ENCODE measurements around the gene TCF7L2. TPM values are rescaled to one million over a fixed set of nuclear protein-coding genes. Genes with fewer than 3 reads are reported as not detected.
A peak's percentile ranks its signal among the peaks of the same experiment; 100 is the strongest.

TCF7L2 gene
- total RNA-seq, 2 donors from 2014 or later: 3.1 to 3.9 TPM

DNA sequence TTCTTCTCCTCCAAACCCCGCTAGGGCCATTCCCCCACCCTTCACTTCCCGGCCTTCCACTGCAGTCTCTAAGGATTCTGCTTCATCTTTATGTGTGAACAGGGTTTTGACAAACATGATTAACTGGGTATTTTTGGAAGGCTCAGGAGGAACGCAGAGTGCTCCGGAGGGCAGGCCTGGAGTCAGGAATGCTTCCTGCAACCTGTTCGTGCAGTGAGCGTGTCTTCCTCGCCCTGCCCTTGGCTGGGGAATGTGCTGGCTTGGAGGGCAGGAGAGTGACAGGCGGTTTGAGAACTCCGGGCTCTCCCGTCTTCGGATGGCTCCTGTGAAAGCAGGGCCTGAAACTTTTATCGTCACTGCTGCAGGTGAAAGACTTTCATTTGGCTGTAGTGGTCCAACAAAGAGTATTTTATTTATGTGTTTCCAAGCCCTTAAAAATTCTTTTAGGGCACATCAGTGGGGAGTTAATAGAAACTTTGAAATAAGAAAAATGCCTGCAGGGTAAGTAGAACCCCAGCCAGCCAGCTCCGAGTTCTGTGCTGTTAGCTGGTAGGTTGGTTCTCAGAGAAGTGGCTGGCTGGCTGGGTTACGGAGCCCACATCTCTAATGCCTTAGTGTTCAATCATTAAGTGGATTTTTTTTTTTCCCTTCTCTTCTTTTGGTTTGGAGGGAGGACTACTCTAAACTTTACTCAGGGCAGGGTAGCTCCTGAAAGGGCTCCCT is 51.0 kb downstream of the TCF7L2 start:
- peaks cover 34% of the 10 kb centered on the region for H3K27me3 Mint-ChIP-seq
- peaks cover 3% of the 10 kb centered on the region for H3K36me3 Mint-ChIP-seq (ENCODE audit: low read depth)
- peaks cover 2% of the 10 kb centered on the region for H3K4me1 Mint-ChIP-seq

GRCh38 chr10:113001599-113002448 is 51.8 kb downstream of the TCF7L2 start:
- peaks cover 3% of the 10 kb centered on the region for H3K36me3 Mint-ChIP-seq (ENCODE audit: low read depth)
- peaks cover 10% of the 10 kb centered on the region for H3K4me1 Mint-ChIP-seq
- ATAC-seq (no peak), DNase-seq (no peak)
- no peak overlapping the region for H3K4me3 Mint-ChIP-seq
- H3K27ac Mint-ChIP-seq: no peak overlapping the region
- H3K9me3 ChIP-seq (ENCODE audit: control insufficient read depth, low read length, poor library complexity, severe bottlenecking): no peaks in the 10 kb centered on the region
- peaks cover 37% of the 10 kb centered on the region for H3K27me3 Mint-ChIP-seq

More for the DNA sequence above, 51.0 kb downstream of the TCF7L2 start:
- ATAC-seq: no peak
- no peaks in the 10 kb centered on the region for H3K9me3 ChIP-seq (ENCODE audit: control insufficient read depth, low read length, poor library complexity, severe bottlenecking)
- H3K4me3 Mint-ChIP-seq: no peak overlapping the region
- DNase-seq: no peak
- H3K27ac Mint-ChIP-seq: no peak overlapping the region

DNA sequence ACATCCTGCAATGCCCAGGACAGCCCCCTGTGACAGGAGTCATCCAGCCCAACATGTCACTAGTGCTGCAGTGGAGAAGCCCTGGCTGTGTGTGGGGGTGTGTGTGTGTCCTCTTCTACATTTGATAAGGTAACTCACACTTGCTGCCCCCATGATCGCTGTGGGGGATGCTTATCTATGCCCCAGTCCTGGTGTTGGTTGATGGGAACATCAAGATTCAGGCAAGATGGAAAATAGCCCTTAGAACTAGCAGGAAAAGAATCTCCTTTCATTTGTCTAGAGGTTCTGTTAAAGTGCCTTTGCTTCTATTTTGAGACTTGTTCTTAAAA is 52.4 kb downstream of the TCF7L2 start:
- no peak overlapping the region for H3K4me3 Mint-ChIP-seq
- peaks cover 14% of the 10 kb centered on the region for H3K4me1 Mint-ChIP-seq
- DNase-seq: no peak
- ATAC-seq: no peak
- H3K27ac Mint-ChIP-seq: no peak overlapping the region
- peaks cover 39% of the 10 kb centered on the region for H3K27me3 Mint-ChIP-seq
- no peaks in the 10 kb centered on the region for H3K9me3 ChIP-seq (ENCODE audit: control insufficient read depth, low read length, poor library complexity, severe bottlenecking)
- H3K36me3 Mint-ChIP-seq (ENCODE audit: low read depth): peaks cover 3% of the 10 kb centered on the region

DNA sequence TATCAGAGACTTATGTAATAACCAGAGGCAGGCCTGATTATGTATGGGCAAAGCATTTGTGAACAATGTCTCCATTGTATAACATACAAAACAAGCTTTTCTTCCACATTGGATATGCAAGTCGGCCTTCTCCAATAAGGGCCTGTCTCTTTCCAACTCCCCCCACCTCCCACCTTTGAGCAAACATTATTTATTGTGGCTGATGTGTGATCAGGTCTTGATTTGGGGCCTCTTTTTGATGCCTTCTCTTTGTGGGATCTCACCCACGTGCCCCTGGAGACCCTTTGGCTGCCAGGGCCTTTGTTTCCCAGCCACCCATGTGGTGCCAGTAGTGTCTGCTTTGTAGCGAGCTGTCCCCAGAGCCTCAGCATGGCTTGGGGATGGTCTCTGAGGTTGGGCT is 53.0 kb downstream of the TCF7L2 start:
- H3K9me3 ChIP-seq (ENCODE audit: control insufficient read depth, low read length, poor library complexity, severe bottlenecking): no peaks in the 10 kb centered on the region
- peaks cover 44% of the 10 kb centered on the region for H3K27me3 Mint-ChIP-seq
- peaks cover 3% of the 10 kb centered on the region for H3K36me3 Mint-ChIP-seq (ENCODE audit: low read depth)
- peaks cover 16% of the 10 kb centered on the region for H3K4me1 Mint-ChIP-seq
- H3K27ac Mint-ChIP-seq: no peak overlapping the region
- ATAC-seq (no peak), DNase-seq (no peak)
- H3K4me3 Mint-ChIP-seq: no peak overlapping the region

DNA sequence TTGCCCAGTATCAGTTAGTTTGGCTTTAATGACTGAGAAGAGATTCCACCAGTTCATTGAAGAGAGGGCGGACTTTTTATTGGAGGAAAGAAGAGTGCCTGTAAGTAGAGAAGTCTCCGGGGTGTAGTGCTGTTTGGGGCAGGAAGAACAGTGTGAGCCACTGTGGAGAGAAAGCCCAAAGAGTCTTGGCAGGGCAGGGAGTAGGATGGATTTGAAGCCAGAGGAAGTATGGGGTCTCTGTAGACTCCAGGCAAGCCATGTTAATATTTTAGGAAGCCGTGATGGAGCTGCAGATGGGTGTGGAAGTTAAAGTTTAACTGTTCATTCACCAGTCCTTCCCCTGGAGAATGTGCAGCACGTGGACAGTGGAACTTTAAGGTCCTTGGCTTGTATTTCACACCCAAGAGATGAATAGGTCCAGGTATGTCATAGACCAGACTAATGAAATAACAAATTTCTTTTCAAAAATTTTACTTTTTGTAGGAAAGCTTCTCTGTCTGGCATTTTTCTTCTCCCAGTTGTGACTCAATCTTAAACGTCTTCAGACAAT is 54.1 kb downstream of the TCF7L2 start:
- H3K27me3 Mint-ChIP-seq: peaks cover 55% of the 10 kb centered on the region
- peaks cover 18% of the 10 kb centered on the region for H3K4me1 Mint-ChIP-seq
- peaks cover 3% of the 10 kb centered on the region for H3K36me3 Mint-ChIP-seq (ENCODE audit: low read depth)
- no peak overlapping the region for H3K27ac Mint-ChIP-seq
- ATAC-seq (no peak), DNase-seq (no peak)
- no peak overlapping the region for H3K4me3 Mint-ChIP-seq
- H3K9me3 ChIP-seq (ENCODE audit: control insufficient read depth, low read length, poor library complexity, severe bottlenecking): no peaks in the 10 kb centered on the region

DNA sequence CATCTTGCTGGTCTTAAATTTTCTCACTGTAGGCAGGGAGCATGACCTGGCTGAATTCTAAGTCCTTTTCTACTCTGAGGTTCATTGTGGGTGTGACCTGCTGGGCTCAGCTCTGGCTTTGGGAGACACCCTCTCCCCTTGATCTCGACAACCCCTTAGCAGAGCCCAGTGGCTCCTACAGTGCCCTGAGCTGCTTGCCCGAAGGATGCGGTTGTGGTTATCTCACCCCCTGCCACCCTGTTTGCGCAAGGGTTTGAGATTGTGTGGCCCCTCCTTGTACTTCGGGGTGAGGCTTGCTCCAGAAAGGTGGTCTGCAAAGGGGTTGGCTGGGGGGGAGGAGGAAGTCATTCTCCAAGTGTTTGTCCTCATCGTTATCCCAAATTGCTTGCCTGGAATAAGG is 55.3 kb downstream of the TCF7L2 start:
- H3K9me3 ChIP-seq (ENCODE audit: control insufficient read depth, low read length, poor library complexity, severe bottlenecking): no peaks in the 10 kb centered on the region
- Mint-ChIP-seq H3K27ac (no peak overlapping the region), H3K27me3 (peaks cover 67% of the 10 kb centered on the region), H3K4me1 (peaks cover 18% of the 10 kb centered on the region), H3K36me3 (ENCODE audit: low read depth) (peaks cover 3% of the 10 kb centered on the region), H3K4me3 (no peak overlapping the region)
- no peak for DNase-seq
- ATAC-seq: no peak

DNA sequence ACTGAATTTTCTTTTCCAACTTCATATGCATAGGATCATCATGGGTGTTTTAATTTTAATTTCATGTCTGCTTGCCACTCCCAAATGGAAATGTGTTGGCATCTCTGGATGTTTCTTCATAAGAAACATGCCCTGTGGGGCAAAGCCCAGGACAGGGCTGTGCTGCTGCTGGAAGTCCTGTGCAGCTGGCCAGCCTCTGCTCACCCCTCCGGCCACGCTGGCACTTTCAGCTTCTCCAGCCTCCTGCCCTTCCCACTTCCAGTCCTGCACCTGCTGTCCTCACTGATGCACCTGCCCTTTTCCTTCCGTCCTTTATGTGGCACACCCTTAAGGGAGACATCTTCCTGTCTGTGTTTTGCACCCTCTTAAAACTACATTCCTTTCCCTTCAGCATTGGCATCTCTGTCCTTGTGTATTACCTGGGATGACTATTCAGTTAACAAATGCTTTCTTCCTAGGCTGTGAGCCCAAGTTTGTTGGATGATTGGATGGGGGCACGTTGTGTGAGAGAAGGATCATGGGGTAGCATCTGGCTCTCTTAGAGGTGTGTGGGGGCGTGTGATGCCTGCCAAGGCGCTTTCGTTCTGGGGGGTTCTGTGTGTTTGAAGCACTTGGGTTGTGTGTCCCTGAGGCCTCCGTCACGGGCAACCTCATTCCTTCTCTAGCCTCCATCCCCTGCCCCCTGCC is 56.8 kb downstream of the TCF7L2 start:
- H3K9me3 ChIP-seq (ENCODE audit: control insufficient read depth, low read length, poor library complexity, severe bottlenecking): no peaks in the 10 kb centered on the region
- Mint-ChIP-seq H3K27me3 (peaks cover 74% of the 10 kb centered on the region), H3K4me1 (peaks cover 18% of the 10 kb centered on the region), H3K36me3 (ENCODE audit: low read depth) (peaks cover 3% of the 10 kb centered on the region), H3K27ac (peak overlapping the region; percentile 43), H3K4me3 (peak overlapping the region; percentile 86)
- DNase-seq: no peak
- ATAC-seq: peak; percentile 48

DNA sequence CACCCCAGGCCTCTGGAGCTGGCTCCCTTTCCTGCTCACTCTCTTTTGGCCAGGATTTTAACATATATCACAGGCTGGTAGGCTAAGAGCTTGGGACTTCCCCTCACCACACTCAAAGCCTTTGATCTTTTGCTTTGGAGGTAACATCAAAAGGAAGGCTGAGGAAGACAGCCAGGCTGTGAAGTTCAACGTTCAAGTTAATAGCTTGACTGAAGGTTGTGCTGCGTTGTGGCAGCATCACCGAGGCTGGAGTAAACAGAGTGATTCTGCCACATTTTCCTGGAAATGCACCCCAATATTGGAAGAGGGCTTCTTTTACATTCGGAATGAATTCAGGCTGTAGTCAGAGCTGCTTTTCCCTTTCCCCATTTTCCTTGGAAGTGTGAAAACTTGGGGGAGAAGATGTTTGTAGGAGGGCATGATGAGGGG is 57.3 kb downstream of the TCF7L2 start:
- DNase-seq (peak in 1 of 3 donors; percentile 35), ATAC-seq (peak; percentile 98)
- Mint-ChIP-seq H3K4me3 (peak overlapping the region; percentile 86), H3K27ac (peak overlapping the region; percentile 43), H3K27me3 (peaks cover 74% of the 10 kb centered on the region), H3K36me3 (ENCODE audit: low read depth) (peaks cover 3% of the 10 kb centered on the region), H3K4me1 (peaks cover 18% of the 10 kb centered on the region)
- no peaks in the 10 kb centered on the region for H3K9me3 ChIP-seq (ENCODE audit: control insufficient read depth, low read length, poor library complexity, severe bottlenecking)

DNA sequence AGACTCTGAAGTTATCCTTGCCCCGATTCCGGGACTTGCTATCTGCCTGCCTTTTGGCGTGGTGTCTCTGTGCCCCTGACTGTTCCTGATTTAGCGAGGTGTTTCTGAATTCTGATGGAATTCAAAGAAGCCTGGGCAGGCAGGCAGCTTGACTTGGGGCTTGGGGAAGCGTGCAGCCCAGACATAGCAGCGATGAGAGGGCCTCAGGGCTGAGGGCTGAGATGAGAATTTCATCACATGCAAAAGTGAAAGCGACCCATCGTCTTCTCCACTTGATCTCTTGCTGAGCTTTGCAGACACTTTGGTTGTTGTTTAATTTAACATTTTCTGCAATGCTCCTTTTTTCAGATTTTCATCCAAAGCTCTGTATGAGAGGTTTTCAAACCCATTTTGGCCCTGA is 57.8 kb downstream of the TCF7L2 start:
- Mint-ChIP-seq H3K4me3 (peak overlapping the region; percentile 86), H3K27ac (peak overlapping the region; percentile 37), H3K36me3 (ENCODE audit: low read depth) (peaks cover 3% of the 10 kb centered on the region), H3K27me3 (peaks cover 74% of the 10 kb centered on the region), H3K4me1 (peaks cover 18% of the 10 kb centered on the region)
- DNase-seq (no peak), ATAC-seq (peak; percentile 10)
- H3K9me3 ChIP-seq (ENCODE audit: control insufficient read depth, low read length, poor library complexity, severe bottlenecking): no peaks in the 10 kb centered on the region

DNA sequence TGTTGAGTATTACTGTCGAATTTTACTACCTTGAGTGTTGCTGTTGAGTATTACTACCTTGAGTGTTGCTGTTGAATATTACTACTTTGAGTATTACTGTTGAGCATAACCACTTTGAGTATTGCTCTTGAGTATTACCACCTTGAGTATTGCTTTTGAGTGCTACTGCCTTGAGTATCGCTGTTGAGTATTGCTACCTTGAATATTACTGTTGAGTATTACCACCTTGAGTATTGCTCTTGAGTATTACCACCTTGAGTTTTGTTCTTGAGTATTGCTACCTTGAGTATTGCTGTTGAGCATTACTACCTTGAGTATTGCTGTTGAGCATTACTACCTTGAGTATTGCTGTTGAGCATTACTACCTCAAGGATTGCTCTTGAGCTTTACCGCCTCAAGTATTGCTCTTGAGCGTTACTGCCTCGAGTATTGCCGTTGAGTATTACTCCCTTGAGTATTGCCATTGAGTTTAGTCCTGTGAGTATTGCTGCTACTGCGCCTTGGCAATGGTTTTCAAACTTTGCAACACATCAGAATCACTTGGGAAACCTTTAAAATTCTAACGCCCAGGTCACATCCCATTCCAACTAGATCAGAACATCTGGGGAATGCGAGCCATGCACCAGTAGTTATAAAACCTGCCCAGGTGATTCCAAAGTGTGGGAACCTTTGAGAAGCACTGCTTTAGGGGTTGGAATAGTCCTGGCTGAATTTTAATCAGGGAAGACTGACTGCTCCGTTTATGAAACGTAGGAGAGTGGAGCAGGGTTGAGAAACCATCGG is 61.7 kb downstream of the TCF7L2 start:
- Mint-ChIP-seq H3K27ac (no peak overlapping the region), H3K27me3 (peaks cover 41% of the 10 kb centered on the region), H3K36me3 (ENCODE audit: low read depth) (no peaks in the 10 kb centered on the region), H3K4me1 (peaks cover 9% of the 10 kb centered on the region), H3K4me3 (no peak overlapping the region)
- ATAC-seq: no peak
- DNase-seq: no peak
- H3K9me3 ChIP-seq (ENCODE audit: control insufficient read depth, low read length, poor library complexity, severe bottlenecking): no peaks in the 10 kb centered on the region

- no peak for DNase-seq
- peaks cover 8% of the 10 kb centered on the region for H3K27me3 Mint-ChIP-seq
- no peak for ATAC-seq
- no peaks in the 10 kb centered on the region for H3K9me3 ChIP-seq (ENCODE audit: control insufficient read depth, low read length, poor library complexity, severe bottlenecking)
- H3K36me3 Mint-ChIP-seq (ENCODE audit: low read depth): no peaks in the 10 kb centered on the region
- no peak overlapping the region for H3K4me3 Mint-ChIP-seq
- no peak overlapping the region for H3K27ac Mint-ChIP-seq
- H3K4me1 Mint-ChIP-seq: peaks cover 2% of the 10 kb centered on the region
These were observed 65.2 kb downstream of the TCF7L2 start for GRCh38 chr10:113015201-113015600.

DNA sequence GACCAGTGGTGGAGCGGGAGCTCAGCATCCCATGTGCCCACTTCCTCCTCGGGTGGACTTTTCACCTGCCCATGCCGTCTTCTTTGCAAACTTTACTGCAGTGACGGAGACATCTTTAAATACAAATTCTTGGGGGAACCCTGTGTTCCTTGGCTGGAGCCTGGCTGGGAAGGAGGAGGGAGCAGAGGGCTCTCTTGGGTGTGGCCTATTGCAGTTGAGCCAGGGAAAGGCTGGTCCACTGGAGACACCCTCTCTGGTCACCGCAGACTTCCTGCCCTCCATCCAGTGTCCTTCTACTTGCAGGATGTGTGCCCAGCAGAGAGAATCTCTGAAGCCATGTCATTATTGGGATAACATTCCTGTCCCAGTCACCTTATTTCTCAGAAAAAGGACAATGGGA is 67.3 kb downstream of the TCF7L2 start:
- no peak for DNase-seq
- Mint-ChIP-seq H3K27ac (no peak overlapping the region), H3K4me1 (peaks cover 2% of the 10 kb centered on the region), H3K36me3 (ENCODE audit: low read depth) (no peaks in the 10 kb centered on the region), H3K4me3 (no peak overlapping the region), H3K27me3 (no peaks in the 10 kb centered on the region)
- no peak for ATAC-seq
- H3K9me3 ChIP-seq (ENCODE audit: control insufficient read depth, low read length, poor library complexity, severe bottlenecking): no peaks in the 10 kb centered on the region
